Omental fat pad (tissue), 4 donors: ENCODE data around the gene RTL10. TPM values are rescaled to one million over a fixed set of nuclear protein-coding genes. Genes with fewer than 3 reads are reported as not detected.
A peak's percentile ranks its signal among the peaks of the same experiment; 100 is the strongest.

ENCODE experiments used
- ATAC-seq: fragments of 150-250 bp; one replicate; pipeline ENCODE4 v1.9.1; 2016; ENCODE audit warnings: mild to moderate bottlenecking, moderate library complexity; ENCODE audit not compliant: low FRiP score
- DNase-seq: peaks from one replicate; pipeline ENCODE4 v3.0.0-alpha.2; 2019; ENCODE audit warnings: low spot score
- CTCF ChIP-seq, 3 donors: fragments of 450-650 bp; IDR thresholded peaks; one replicate each; pipeline ENCODE4 v1.5.1; 2016 to 2017; ENCODE audit warnings: antibody characterized with exemption in 3 of 3, mild to moderate bottlenecking in 3 of 3, moderate library complexity in 2 of 3
- total RNA-seq, 4 donors: library from RNA; depleted of rRNA; stranded (reverse); fragments of >200 nt; gene quantifications; one replicate each; pipeline ENCODE4 v1.1.0, GENCODE V29; 2016

RTL10 gene
- total RNA-seq, 4 donors from 2014 or later = 7.6 to 12.6 (median 10.4) TPM

DNA sequence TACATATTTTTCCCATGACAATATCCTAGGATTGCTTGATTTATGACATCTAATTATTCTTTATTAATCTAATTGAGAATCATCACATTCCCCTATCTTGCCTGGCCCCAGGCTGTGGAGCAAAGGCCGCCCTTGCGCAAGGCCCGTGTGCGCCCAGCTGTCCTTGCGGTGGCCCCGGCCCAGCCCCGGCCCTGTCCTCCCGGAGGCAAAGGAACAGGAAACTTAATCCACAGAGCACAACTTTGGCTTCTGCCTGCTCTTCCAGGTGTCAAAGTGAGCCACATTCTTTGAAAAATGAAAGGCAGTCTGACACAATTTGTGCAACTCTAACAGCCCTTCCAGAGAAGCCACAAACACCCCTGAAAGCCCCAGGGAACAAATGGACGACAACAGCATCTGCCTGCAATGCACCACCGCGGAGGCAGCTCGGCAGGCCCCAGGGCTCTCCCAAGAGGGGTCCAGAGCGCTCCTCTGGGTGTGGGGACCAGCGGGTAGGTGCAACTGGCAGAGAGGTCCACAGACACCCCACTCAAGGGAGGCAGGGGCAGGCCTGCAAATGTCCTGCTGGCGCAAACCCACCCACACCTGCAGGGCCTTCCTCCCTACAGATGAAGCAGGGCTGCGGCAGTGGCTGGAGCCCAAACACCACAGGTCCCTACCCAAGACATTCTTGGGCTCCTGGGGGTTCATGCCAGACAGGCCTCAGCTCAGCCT, 30.3 kb downstream of the RTL10 start:
- TF ChIP-seq CTCF (IDR thresholded peaks at IDR 0.05) = no peak
- DNase-seq (no peak), ATAC-seq (no peak)

GRCh38 chr22:19823902-19824211, 30.8 kb downstream of the RTL10 start:
- no peak for TF ChIP-seq CTCF (IDR thresholded peaks at IDR 0.05)
- ATAC-seq (no peak), DNase-seq (no peak)

DNA sequence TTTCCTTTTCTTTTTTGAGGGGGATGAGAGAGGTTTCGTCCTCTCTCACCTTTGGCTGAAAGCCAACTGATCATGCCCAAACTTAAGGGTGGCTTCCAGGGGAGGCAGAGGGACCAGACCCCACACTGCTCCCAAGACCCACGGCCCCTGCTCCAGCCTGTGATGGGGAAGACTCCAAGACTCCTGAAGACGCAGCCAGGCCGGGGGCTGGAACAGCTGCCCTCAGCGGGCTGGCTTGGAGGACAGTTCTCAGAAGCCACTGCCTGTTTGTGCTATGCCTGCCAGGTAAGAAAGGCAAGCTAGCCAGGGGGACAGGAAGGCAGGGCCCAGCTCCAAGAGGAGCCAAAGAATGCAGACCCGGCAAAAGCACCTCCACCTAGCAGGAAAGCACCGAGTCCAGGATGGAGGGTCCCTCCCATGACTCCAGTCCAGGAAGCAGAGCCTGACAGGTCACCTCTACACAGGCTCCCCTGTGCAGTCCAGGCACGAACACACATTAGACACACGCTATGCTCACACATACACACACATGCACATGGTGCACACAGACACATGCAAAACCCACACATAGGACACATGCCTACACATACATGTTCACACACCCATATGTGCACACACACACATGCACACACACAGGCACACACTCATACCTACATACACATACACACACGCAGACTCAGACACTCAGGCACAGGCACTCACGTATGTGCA, 31.3 kb downstream of the RTL10 start:
- no peak for TF ChIP-seq CTCF (IDR thresholded peaks at IDR 0.05)
- DNase-seq = no peak
- ATAC-seq = no peak

GRCh38 chr22:19822301-19823117, 32.2 kb downstream of the RTL10 start:
- ATAC-seq (no peak), DNase-seq (peak; percentile 12)
- no peak for TF ChIP-seq CTCF (IDR thresholded peaks at IDR 0.05)

DNA sequence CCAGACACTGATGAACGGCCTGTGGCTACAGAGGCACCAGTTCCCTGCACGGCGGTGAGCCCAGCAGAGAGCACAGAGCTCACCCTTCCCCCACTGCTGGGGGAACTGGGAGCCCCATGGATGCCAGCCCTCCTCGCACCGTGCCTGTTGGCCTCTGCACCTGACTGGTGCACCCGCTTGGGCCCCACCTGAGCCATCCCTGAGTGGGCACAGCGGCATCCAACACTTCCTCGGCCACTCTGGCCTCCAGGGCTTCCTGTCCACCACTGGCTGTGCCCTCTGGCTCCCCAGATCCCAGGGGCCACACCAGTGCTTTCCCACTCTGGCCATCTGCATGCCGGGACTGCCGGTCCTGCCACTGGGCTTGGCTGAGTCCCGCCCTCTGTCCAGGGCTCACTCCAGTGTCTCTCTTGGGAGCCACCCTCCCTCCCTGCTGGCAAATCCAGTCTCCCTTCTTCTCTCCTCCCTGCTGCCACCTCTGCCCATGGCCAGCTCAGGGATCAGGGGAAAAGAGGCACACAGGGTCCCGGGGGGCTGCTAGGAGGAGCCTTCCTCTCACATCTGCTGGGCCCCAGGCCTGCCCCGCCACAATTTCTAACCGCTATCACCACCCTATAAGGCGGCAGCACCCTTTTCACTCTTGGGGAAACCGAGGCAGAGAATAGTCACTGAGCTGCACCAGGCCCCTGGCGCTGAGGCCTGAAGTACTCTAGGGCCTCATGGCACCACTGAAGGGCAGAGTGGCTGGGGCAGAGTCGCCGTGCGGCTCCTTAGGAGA, 33.0 kb downstream of the RTL10 start:
- ATAC-seq = no peak
- no peak for TF ChIP-seq CTCF (IDR thresholded peaks at IDR 0.05)
- DNase-seq = no peak

GRCh38 chr22:19820880-19821522, 33.7 kb downstream of the RTL10 start:
- TF ChIP-seq CTCF (IDR thresholded peaks at IDR 0.05) = no peak
- ATAC-seq = no peak
- no peak for DNase-seq
